SU-DHL-6 (cell line): ENCODE measurements around the gene PRSS27.

Experiments
- H2AFZ ChIP-seq: fragments of 200-600 bp; sonication (generic); 2 replicates; pipeline ENCODE4 v1.6.1; 2014; ENCODE audit warnings: low read depth, mild to moderate bottlenecking, moderate library complexity, mixed read lengths, antibody characterized with exemption, low read length; ENCODE audit not compliant: severe bottlenecking
- H3F3A ChIP-seq: fragments of 200-600 bp; shearing (Covaris generic); 2 replicates; pipeline ENCODE4 v1.6.0; 2016; ENCODE audit warnings: antibody characterized with exemption, mild to moderate bottlenecking; ENCODE audit not compliant: insufficient read depth
- H3K27ac ChIP-seq: fragments of 200-600 bp; sonication (generic); 2 replicates; pipeline ENCODE4 v1.5.1; 2016; ENCODE audit warnings: low read depth, mild to moderate bottlenecking, low read length, moderate library complexity, mixed read lengths
- H3K27me3 ChIP-seq: fragments of 200-600 bp; sonication (generic), shearing (Covaris generic); 2 replicates; pipeline ENCODE4 v1.6.0; 2014; ENCODE audit warnings: mild to moderate bottlenecking, low read length
- H3K36me3 ChIP-seq: fragments of 200-600 bp; sonication (generic); 2 replicates; pipeline ENCODE4 v1.6.1; 2014; ENCODE audit warnings: mild to moderate bottlenecking, low read length, mixed read lengths
- H3K4me2 ChIP-seq: fragments of 300-600, 200-600 bp; shearing (Covaris generic), sonication (generic); 2 replicates; pipeline ENCODE4 v1.6.0; 2014; ENCODE audit warnings: low read length, low read depth, mild to moderate bottlenecking; ENCODE audit not compliant: poor library complexity, severe bottlenecking
- H3K4me3 ChIP-seq: fragments of 200-600 bp; sonication (generic); 2 replicates; pipeline ENCODE4 v1.5.1; 2014; ENCODE audit warnings: antibody characterized with exemption, low read length, mild to moderate bottlenecking, mixed read lengths; ENCODE audit not compliant: insufficient read depth, poor library complexity, severe bottlenecking
- H3K79me2 ChIP-seq: fragments of 200-600 bp; sonication (generic); 2 replicates; pipeline ENCODE4 v1.6.1; 2014; ENCODE audit warnings: mild to moderate bottlenecking, low read length, moderate library complexity; ENCODE audit not compliant: insufficient read depth
- H3K9ac ChIP-seq: fragments of 200-600 bp; sonication (generic); 2 replicates; pipeline ENCODE4 v1.7.0; 2014; ENCODE audit warnings: mild to moderate bottlenecking, low read length
- H3K9me2 ChIP-seq: fragments of 200-600 bp; sonication (generic); replicated peaks from 2 replicates; pipeline ENCODE4 v1.6.1; 2014; ENCODE audit warnings: low read length; ENCODE audit not compliant: insufficient read depth
- H3K9me3 ChIP-seq: fragments of 200-600 bp; sonication (generic); 2 replicates; pipeline ENCODE4 v1.6.1; 2014; ENCODE audit warnings: low read length, mixed read lengths; ENCODE audit not compliant: insufficient read depth
- H4K20me1 ChIP-seq: fragments of 200-600 bp; sonication (generic); 2 replicates; pipeline ENCODE4 v1.6.1; 2014; ENCODE audit warnings: low read depth, mild to moderate bottlenecking, antibody characterized with exemption, low read length, moderate library complexity, mixed read lengths
- CTCF ChIP-seq: fragments of 200-600 bp; sonication (generic); IDR thresholded peaks from one replicate; pipeline ENCODE4 v1.5.1; 2017; ENCODE audit warnings: antibody characterized with exemption, mild to moderate bottlenecking, low read length, moderate library complexity; ENCODE audit not compliant: insufficient read depth, poor library complexity, severe bottlenecking
- EZH2phosphoT487 ChIP-seq: fragments of 200-600 bp; sonication (generic), shearing (Covaris generic); conservative IDR thresholded peaks from 2 replicates; pipeline ENCODE4 v1.6.1; 2018; ENCODE audit warnings: mild to moderate bottlenecking, antibody characterized with exemption, low read length, moderate library complexity, mixed read lengths

PRSS27 gene

GRCh38 chr16:2768403-2769089, 48.5 kb upstream of the PRSS27 start:
- H3K27ac ChIP-seq, result no peak overlapping the region
- peaks cover 15% of the 10 kb centered on the region for H3F3A ChIP-seq
- H3K27me3 ChIP-seq, result no peaks in the 10 kb centered on the region

GRCh38 chr16:2767891-2768290, 47.9 kb upstream of the PRSS27 start:
- no peak overlapping the region for H3K4me3 ChIP-seq
- H3K9me3 ChIP-seq, result no peaks in the 10 kb centered on the region
- no peaks in the 10 kb centered on the region for H3K9me2 ChIP-seq
- peaks cover 3% of the 10 kb centered on the region; the same call in 1 of the 2 replicates for H4K20me1 ChIP-seq
- H3F3A ChIP-seq, result peaks cover 12% of the 10 kb centered on the region
- H3K27ac ChIP-seq, result no peak overlapping the region
- TF ChIP-seq EZH2phosphoT487 (no peak), CTCF (no peak)
- H3K4me2 ChIP-seq, result no peak overlapping the region
- no peak overlapping the region for H3K9ac ChIP-seq
- no peak overlapping the region for H2AFZ ChIP-seq
- H3K36me3 ChIP-seq, result peaks cover 14% of the 10 kb centered on the region
- peaks cover 33% of the 10 kb centered on the region for H3K79me2 ChIP-seq
- H3K27me3 ChIP-seq, result no peaks in the 10 kb centered on the region

More at GRCh38 chr16:2768403-2769089, 48.5 kb upstream of the PRSS27 start:
- Histone ChIP-seq H3K36me3 (peaks cover 8% of the 10 kb centered on the region), H3K9ac (no peak overlapping the region), H3K79me2 (peaks cover 27% of the 10 kb centered on the region), H3K4me3 (no peak overlapping the region), H3K9me3 (no peaks in the 10 kb centered on the region), H3K9me2 (no peaks in the 10 kb centered on the region), H3K4me2 (no peak overlapping the region), H4K20me1 (peaks cover 3% of the 10 kb centered on the region; the same call in 1 of the 2 replicates), H2AFZ (no peak overlapping the region)
- TF ChIP-seq CTCF, result no peak
- TF ChIP-seq EZH2phosphoT487, result no peak

GRCh38 chr16:2767140-2767731, 47.2 kb upstream of the PRSS27 start:
- Histone ChIP-seq H3K4me2 (no peak overlapping the region), H3K79me2 (peaks cover 39% of the 10 kb centered on the region)

More at GRCh38 chr16:2767140-2767731, 47.2 kb upstream of the PRSS27 start:
- Histone ChIP-seq H3K9ac (no peak overlapping the region), H3K36me3 (peaks cover 20% of the 10 kb centered on the region), H3F3A (peaks cover 10% of the 10 kb centered on the region), H3K27ac (no peak overlapping the region), H3K9me2 (no peaks in the 10 kb centered on the region), H2AFZ (no peak overlapping the region), H4K20me1 (peaks cover 3% of the 10 kb centered on the region; the same call in 1 of the 2 replicates), H3K4me3 (no peak overlapping the region), H3K27me3 (no peaks in the 10 kb centered on the region), H3K9me3 (no peaks in the 10 kb centered on the region)
- TF ChIP-seq CTCF (no peak), EZH2phosphoT487 (no peak)
